Esophagus muscularis mucosa (tissue), 4 donors: Measurements from ENCODE around the gene SIDT1.

Experiments used
- CTCF ChIP-seq, 3 experiments: fragments of 200-600 bp in 2 of 3; fragments of 450-650 bp in 1 of 3; sonication (generic) in 2 of 3; IDR thresholded peaks; one replicate each; pipeline ENCODE4 v1.5.1; 2017 to 2019; ENCODE audit warnings: antibody characterized with exemption in 3 of 3, mild to moderate bottlenecking in 2 of 3, moderate library complexity in 1 of 3
- EP300 ChIP-seq: sonication (generic); formaldehyde crosslinking; IDR thresholded peaks from one replicate; pipeline ENCODE4 v1.6.1; 2017; ENCODE audit warnings: antibody characterized with exemption
- POLR2A ChIP-seq: fragments of 450-650 bp; IDR thresholded peaks from one replicate; pipeline ENCODE4 v1.6.1; 2017; ENCODE audit warnings: antibody characterized with exemption, moderate library complexity, mild to moderate bottlenecking, low read depth
- POLR2AphosphoS5 ChIP-seq, 2 donors: sonication (generic); formaldehyde crosslinking; IDR thresholded peaks; one replicate each; pipeline ENCODE4 v1.6.1; 2017; ENCODE audit warnings: antibody characterized with exemption in 2 of 2

DNA sequence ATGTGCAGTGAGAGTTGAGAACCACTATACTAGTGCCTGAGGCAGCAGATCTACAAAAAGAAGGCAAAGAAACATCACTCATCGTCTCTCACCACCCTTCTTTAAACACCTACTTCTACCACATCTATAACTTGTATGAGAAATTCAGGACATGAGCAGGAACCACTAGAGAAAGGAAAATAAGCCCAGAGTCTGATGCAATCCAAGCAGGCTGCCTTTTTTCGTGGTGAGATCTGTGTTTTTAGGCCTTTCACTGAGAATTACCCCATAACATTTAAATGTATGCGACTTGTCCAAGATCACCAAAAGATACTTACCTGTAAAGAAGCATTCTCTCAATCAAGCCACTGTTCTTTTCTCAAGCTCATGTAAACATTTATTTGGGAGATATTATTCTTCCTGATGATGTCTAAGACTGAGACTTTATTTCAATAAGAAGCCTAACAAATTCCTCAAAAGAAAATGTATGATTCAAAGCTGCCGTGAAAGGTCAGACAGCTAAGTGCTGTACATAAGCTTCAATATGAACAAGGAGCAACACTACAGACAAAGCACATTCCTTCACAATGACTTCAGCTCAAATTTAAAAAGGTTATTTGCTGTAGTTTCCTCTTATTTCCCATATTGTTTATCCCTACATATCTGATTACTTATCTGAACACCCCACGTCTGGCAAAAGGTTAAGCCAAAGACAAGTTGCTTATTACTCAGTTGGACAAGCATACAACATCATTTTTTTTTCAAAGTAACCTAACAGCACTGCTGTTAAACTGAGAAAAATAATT lies 33.9 kb upstream of the SIDT1 start:
- TF ChIP-seq POLR2AphosphoS5 (IDR thresholded peaks at IDR 0.05) (no peak), POLR2A (no peak), CTCF (IDR thresholded peaks at IDR 0.05) (no peak), EP300 (no peak)
